Lung (tissue), 12 donors: ENCODE measurements around the gene PDXK. TPM values are rescaled to one million over a fixed set of nuclear protein-coding genes. Genes with fewer than 3 reads are reported as not detected.

Experiments used
- ATAC-seq: fragments of 200-7000 bp; cut with Tn5 transposase; one replicate; pipeline ENCODE4 v1.9.1; 2020; ENCODE audit warnings: moderate number of reproducible peaks; ENCODE audit not compliant: insufficient read depth, low FRiP score
- DNase-seq, 3 donors: peaks; one replicate each; pipeline ENCODE4 v3.0.0-alpha.2; 2013 to 2017
- H3K27ac ChIP-seq, 2 donors: one replicate each; pipeline ENCODE4 v1.5.1; 2013; ENCODE audit warnings: mild to moderate bottlenecking in 2 of 2, moderate library complexity in 2 of 2, control low read depth in 1 of 2, inconsistent platforms in 1 of 2, low read depth in 1 of 2, low read length in 1 of 2
- H3K27me3 ChIP-seq, 3 donors: one replicate each; pipeline ENCODE4 v1.5.1; 2013; ENCODE audit warnings: low read length in 2 of 3; ENCODE audit not compliant: control insufficient read depth in 3 of 3, insufficient read depth in 3 of 3
- H3K36me3 ChIP-seq, 4 donors: one replicate each; pipeline ENCODE4 v1.5.1; 2013; ENCODE audit warnings: low read length in 4 of 4, mild to moderate bottlenecking in 1 of 4, moderate library complexity in 1 of 4; ENCODE audit not compliant: control insufficient read depth in 4 of 4, insufficient read depth in 4 of 4
- H3K4me1 ChIP-seq, 5 donors: one replicate each; pipeline ENCODE4 v1.5.1; 2013; ENCODE audit warnings: low read length in 5 of 5, mild to moderate bottlenecking in 2 of 5, moderate library complexity in 1 of 5; ENCODE audit not compliant: control insufficient read depth in 5 of 5, insufficient read depth in 5 of 5
- H3K4me3 ChIP-seq: one replicate; pipeline ENCODE4 v1.5.1; 2013; ENCODE audit warnings: mild to moderate bottlenecking, control low read depth, moderate library complexity
- H3K9ac ChIP-seq, 2 donors: one replicate each; pipeline ENCODE4 v1.5.1; 2013; ENCODE audit warnings: low read length in 2 of 2, control low read depth in 1 of 2; ENCODE audit not compliant: insufficient read depth in 1 of 2
- H3K9me3 ChIP-seq, 4 donors: one replicate each; pipeline ENCODE4 v1.5.1; 2013; ENCODE audit warnings: low read length in 3 of 4, mild to moderate bottlenecking in 1 of 4, moderate library complexity in 1 of 4; ENCODE audit not compliant: control insufficient read depth in 4 of 4, insufficient read depth in 3 of 4
- CTCF ChIP-seq: IDR thresholded peaks from 2 replicates; pipeline ENCODE4 v1.5.1; 2012; ENCODE audit warnings: mild to moderate bottlenecking; ENCODE audit errors: control extremely low read depth, extremely low read depth
- WGBS, 2 donors: extraction: QIAGEN DNeasy Blood & Tissue Kit; methylation state at CpG; one replicate each; pipeline ENCODE4 v1.1.7; 2013; 5-methylcytosine and 5-hydroxymethylcytosine counted together
- polyA plus RNA-seq, 2 donors: library from polyadenylated mRNA; stranded (reverse); fragments of 200-250 nt; gene quantifications; one replicate each; pipeline ENCODE4 v1.2.1, GENCODE V29; 2013
- total RNA-seq, 2 donors: library from RNA; depleted of rRNA in 1 of 2; stranded (reverse); fragments of >200 nt in 1 of 2; gene quantifications; one replicate each; pipeline ENCODE4 v1.2.1, GENCODE V29; 2014 to 2021
- donor health status: control.
- donor health status: control.
- donor health status: Bipolar disorder and iron deficiency.
- donor health status: healthy.
- donor health status: DM: yes; HTN: yes; CAD: no.

PDXK gene
- total and polyA plus RNA-seq, 4 donors = 62.7 to 276 (median 157) TPM

GRCh38 chr21:43767498-43767983 is 48.6 kb downstream of the PDXK start:
- Histone ChIP-seq H3K4me3 (no peak overlapping the region), H3K27ac (peak overlapping the region in 1 of 2 donors; percentile 46), H3K4me1 (peaks cover 0 to 7% (median 0%) of the 10 kb centered on the region in 5 donors), H3K9ac (no peak overlapping the region), H3K36me3 (peaks cover 0 to 6% (median 0%) of the 10 kb centered on the region in 4 donors), H3K9me3 (no peaks in the 10 kb centered on the region), H3K27me3 (no peaks in the 10 kb centered on the region)
- no peak for ATAC-seq
- TF ChIP-seq CTCF = no peak
- no peak for DNase-seq
- 84 to 87% methylated on average over 15 of the region's 15 CpGs for WGBS, 2 donors

- 57 to 63% methylated on average over 29 to 34 of the region's 34 CpGs for WGBS, 2 donors
- Histone ChIP-seq H3K36me3 (peaks cover 0 to 4% (median 3%) of the 10 kb centered on the region in 4 donors), H3K9ac (no peak overlapping the region), H3K4me3 (no peak overlapping the region), H3K27me3 (no peaks in the 10 kb centered on the region), H3K4me1 (peaks cover 0 to 7% (median 0%) of the 10 kb centered on the region in 5 donors), H3K27ac (peak overlapping the region in 1 of 2 donors; percentile 46), H3K9me3 (no peaks in the 10 kb centered on the region)
- DNase-seq (peak in 1 of 3 donors; percentile 25), ATAC-seq (peak; percentile 76)
- no peak for TF ChIP-seq CTCF
Observed at GRCh38 chr21:43767984-43768867, 49.3 kb downstream of the PDXK start.

DNA sequence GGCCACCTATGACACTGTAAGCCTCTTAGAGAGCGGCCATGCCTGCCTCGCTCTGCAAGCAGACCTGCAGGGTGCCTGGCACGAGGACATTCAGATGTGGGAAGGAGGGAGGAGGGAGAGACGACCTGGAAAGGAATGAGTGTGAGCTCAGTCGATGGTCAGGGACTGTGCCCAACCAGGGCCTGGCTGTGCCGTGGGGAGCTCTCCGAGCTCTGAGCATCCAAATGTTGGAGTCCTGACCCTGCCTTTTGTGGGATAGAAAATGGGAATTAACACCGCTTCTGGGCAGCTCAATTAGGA is 49.9 kb downstream of the PDXK start:
- Histone ChIP-seq H3K4me1 (peaks cover 0 to 7% (median 0%) of the 10 kb centered on the region in 5 donors), H3K27me3 (no peaks in the 10 kb centered on the region), H3K36me3 (peaks cover 0 to 8% (median 5%) of the 10 kb centered on the region in 4 donors), H3K9ac (no peak overlapping the region), H3K9me3 (no peaks in the 10 kb centered on the region), H3K27ac (peak overlapping the region in 1 of 2 donors; percentile 46), H3K4me3 (no peak overlapping the region)
- DNase-seq = no peak
- WGBS, 2 donors = 71 to 77% methylated on average over 7 to 8 of the region's 8 CpGs
- ATAC-seq = no peak
- no peak for TF ChIP-seq CTCF
